Psoas muscle (tissue), 8 donors: ENCODE measurements around the gene SLC15A5. TPM values are rescaled to one million over a fixed set of nuclear protein-coding genes. Genes with fewer than 3 reads are reported as not detected.

Source experiments
- ATAC-seq, 4 donors: fragments of 200-7000 bp; cut with Tn5 transposase; one replicate each; pipeline ENCODE4 v1.9.1; 2020; ENCODE audit warnings: moderate library complexity in 3 of 4, mild to moderate bottlenecking in 2 of 4
- DNase-seq, 2 donors: peaks; one replicate each; pipeline ENCODE4 v3.0.0-alpha.2; 2020
- H3K27ac ChIP-seq: fragments of 200-600 bp; one replicate; pipeline ENCODE4 v1.8.0; 2022
- H3K27me3 ChIP-seq, 3 donors: fragments of 200-600 bp in 1 of 3; one replicate each; pipeline versions ENCODE4 v1.6.1 to v1.8.0; 2013 to 2022; ENCODE audit warnings: low read length in 2 of 3, mild to moderate bottlenecking in 2 of 3, moderate library complexity in 1 of 3; ENCODE audit not compliant: insufficient read depth in 3 of 3
- H3K36me3 ChIP-seq, 2 donors: fragments of 200-600 bp in 1 of 2; one replicate each; pipeline versions ENCODE4 v1.6.1 to v1.8.0; 2013 to 2022; ENCODE audit warnings: low read depth in 1 of 2, mild to moderate bottlenecking in 1 of 2, moderate library complexity in 1 of 2; ENCODE audit not compliant: insufficient read depth in 1 of 2
- H3K4me1 ChIP-seq: fragments of 200-600 bp; one replicate; pipeline ENCODE4 v1.8.0; 2022
- H3K4me3 ChIP-seq: fragments of 200-600 bp; one replicate; pipeline ENCODE4 v1.8.0; 2022; ENCODE audit warnings: mild to moderate bottlenecking
- H3K9me3 ChIP-seq: fragments of 200-600 bp; one replicate; pipeline ENCODE4 v1.8.0; 2022
- WGBS, 3 donors: extraction: QIAGEN DNeasy Blood & Tissue Kit; methylation state at CpG; one replicate each; pipeline versions ENCODE4 v1.1.6 to v1.1.7; 2013; 5-methylcytosine and 5-hydroxymethylcytosine counted together
- intact Hi-C, 2 donors: fragments of 100-400 bp; cut with DNase I; formaldehyde crosslinking; loops; one replicate each; pipeline versions ENCODE4 v1.11.0 to v1.14.2; 2022
- polyA plus RNA-seq, 3 donors: library from polyadenylated mRNA; stranded (reverse); fragments of 200-250 nt; gene quantifications; one replicate each; pipeline ENCODE4 v1.2.3, GENCODE V29; 2013
- total RNA-seq, 4 donors: library from RNA; stranded (reverse); fragmentation: NEBNext Ultra II Directional in 2 of 4; extraction: Animal tissue kit (Norgen Biotek cat#: 25700) in 2 of 4; gene quantifications; one replicate each; pipeline versions ENCODE4 v1.2.1 to v1.2.4, GENCODE V29; 2021 to 2023
- TF ChIP-seq, protein P1 (sequence below): fragments of 200-600 bp; IDR thresholded peaks from one replicate; pipeline ENCODE4 v1.8.0; 2022; ENCODE audit warnings: antibody characterized with exemption
- donor health status: healthy with polysubstance abuse.
- donor health status: DM: no; HTN: no; CAD: no; lungs with moderate emphysema.
- donor health status: Bipolar disorder and iron deficiency.
- donor health status: healthy.
- donor health status: DM: yes; HTN: yes; CAD: no.
- donor health status: DM: no; HTN: no; CAD: no.
- donor health status: DM: no; HTN: no; CAD: no.
- donor health status: DM: yes; HTN: yes; CAD: no.

SLC15A5 gene
- total and polyA plus RNA-seq, 7 donors, result not detected

DNA sequence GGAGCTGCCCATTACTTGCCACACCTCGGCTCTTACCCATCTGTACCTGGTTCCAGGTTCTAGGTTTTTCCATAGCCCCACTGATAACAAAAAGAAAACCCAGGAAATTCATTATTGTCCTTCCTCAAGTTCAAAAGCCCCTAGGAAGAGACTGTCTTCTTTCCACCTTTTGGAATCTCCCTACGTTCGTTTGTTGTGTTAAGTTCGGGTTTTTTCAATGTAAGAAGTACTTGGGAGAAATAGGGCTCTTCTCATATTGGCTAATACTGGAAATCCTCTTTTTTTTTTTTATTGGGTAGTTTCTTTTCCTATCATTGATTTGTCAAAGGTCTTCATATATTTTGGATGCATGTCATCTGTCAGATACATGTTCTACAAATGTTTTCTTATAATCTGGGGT, 17.3 kb downstream of the SLC15A5 start:
- WGBS, 3 donors, result 87 to 91% (median 89%) methylated on average over 4 of the region's 4 CpGs
- Histone ChIP-seq H3K27me3 (no peaks in the 10 kb centered on the region), H3K4me1 (no peaks in the 10 kb centered on the region), H3K9me3 (no peaks in the 10 kb centered on the region), H3K36me3 (no peaks in the 10 kb centered on the region), H3K4me3 (no peak overlapping the region), H3K27ac (no peak overlapping the region)
- DNase-seq (no peak), ATAC-seq (no peak)
- TF ChIP-seq, protein P1, sequence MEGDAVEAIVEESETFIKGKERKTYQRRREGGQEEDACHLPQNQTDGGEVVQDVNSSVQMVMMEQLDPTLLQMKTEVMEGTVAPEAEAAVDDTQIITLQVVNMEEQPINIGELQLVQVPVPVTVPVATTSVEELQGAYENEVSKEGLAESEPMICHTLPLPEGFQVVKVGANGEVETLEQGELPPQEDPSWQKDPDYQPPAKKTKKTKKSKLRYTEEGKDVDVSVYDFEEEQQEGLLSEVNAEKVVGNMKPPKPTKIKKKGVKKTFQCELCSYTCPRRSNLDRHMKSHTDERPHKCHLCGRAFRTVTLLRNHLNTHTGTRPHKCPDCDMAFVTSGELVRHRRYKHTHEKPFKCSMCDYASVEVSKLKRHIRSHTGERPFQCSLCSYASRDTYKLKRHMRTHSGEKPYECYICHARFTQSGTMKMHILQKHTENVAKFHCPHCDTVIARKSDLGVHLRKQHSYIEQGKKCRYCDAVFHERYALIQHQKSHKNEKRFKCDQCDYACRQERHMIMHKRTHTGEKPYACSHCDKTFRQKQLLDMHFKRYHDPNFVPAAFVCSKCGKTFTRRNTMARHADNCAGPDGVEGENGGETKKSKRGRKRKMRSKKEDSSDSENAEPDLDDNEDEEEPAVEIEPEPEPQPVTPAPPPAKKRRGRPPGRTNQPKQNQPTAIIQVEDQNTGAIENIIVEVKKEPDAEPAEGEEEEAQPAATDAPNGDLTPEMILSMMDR, result no peak
- intact Hi-C loops, result no loop called here

DNA sequence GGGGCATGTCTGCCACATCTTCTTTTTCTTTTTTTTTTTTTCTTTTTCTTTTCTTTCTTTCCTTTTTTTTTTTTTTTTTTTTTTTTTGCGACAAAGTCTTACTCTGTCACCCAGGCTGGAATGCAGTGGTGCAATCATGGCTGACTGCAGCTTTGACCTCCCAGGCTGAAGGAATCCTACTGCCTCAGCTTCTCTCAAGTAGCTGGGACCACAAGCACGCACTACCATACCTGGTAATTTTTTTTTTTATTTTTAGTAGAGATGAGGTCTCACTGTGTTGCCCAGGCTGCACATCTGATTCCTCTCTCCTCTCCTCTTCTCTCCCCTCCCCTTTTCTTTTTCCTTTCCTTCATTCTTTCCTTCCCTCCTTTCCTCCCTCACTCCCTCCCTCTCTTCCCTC, 18.5 kb downstream of the SLC15A5 start:
- no peaks in the 10 kb centered on the region for H3K4me1 ChIP-seq
- TF ChIP-seq, protein P1, result no peak
- ATAC-seq (no peak), DNase-seq (no peak)
- no peak overlapping the region for H3K27ac ChIP-seq
- intact Hi-C loops, result no loop called here
- H3K9me3 ChIP-seq, result no peaks in the 10 kb centered on the region
- 75 to 84% (median 80%) methylated on average over 1 to 2 of the region's 2 CpGs for WGBS, 3 donors
- no peak overlapping the region for H3K4me3 ChIP-seq
- H3K36me3 ChIP-seq, result no peaks in the 10 kb centered on the region
- H3K27me3 ChIP-seq, result no peaks in the 10 kb centered on the region

DNA sequence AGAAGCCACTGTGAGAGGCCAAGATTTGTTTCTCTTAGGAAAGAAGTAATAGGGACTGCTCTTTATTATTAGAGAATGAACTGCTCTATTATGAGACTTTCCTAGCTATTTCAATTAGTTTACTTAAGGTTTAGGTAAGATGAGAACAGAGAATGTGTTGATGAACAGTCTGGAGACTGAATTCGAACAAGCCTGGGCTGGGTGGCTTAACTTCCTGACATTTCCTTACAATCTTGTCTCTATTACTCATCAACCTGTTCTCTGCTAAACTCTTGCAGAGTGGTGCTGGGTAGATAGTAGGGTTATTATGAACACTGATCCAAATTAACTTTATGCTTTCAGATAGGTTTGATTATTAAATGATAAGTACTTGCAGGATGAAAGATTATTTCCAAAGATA, 31.2 kb downstream of the SLC15A5 start:
- TF ChIP-seq, protein P1, result no peak
- DNase-seq (no peak), ATAC-seq (no peak)
- H3K36me3 ChIP-seq, result no peaks in the 10 kb centered on the region
- H3K9me3 ChIP-seq, result no peaks in the 10 kb centered on the region
- WGBS, 3 donors, result 69 to 84% (median 83%) methylated on average over 1 of the region's 1 CpG
- H3K4me1 ChIP-seq, result no peaks in the 10 kb centered on the region
- no peak overlapping the region for H3K27ac ChIP-seq
- H3K4me3 ChIP-seq, result no peak overlapping the region
- intact Hi-C loops, result no loop called here
- H3K27me3 ChIP-seq, result no peaks in the 10 kb centered on the region

DNA sequence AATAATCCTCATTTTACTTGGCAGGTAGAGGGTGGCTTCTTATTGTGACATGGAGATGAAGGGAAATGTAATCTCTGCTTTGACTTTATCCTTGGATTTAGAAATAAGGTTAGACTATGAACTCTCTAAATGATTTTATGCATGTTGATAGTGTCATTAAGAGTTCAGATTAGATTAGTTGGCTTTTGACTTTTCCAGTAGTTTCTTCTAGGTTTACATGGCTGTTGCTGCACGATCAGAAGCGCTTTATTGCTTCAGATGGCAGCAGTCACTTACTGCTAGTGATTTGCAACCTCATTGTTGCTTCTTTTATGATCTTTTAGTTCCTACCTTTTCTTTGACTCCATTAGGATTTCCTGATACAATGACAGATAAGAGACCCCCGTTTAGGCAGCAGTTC, 32.3 kb downstream of the SLC15A5 start:
- no peaks in the 10 kb centered on the region for H3K27me3 ChIP-seq
- H3K4me3 ChIP-seq, result no peak overlapping the region
- H3K36me3 ChIP-seq, result no peaks in the 10 kb centered on the region
- no peaks in the 10 kb centered on the region for H3K4me1 ChIP-seq
- H3K9me3 ChIP-seq, result no peaks in the 10 kb centered on the region
- intact Hi-C loops, result no loop called here
- TF ChIP-seq, protein P1, result no peak
- DNase-seq, result no peak
- no peak for ATAC-seq
- H3K27ac ChIP-seq, result no peak overlapping the region
- WGBS, 3 donors, result 40 to 52% (median 49%) methylated on average over 3 of the region's 3 CpGs
